Measurements from ENCODE around the gene PRELID1.

DNA sequence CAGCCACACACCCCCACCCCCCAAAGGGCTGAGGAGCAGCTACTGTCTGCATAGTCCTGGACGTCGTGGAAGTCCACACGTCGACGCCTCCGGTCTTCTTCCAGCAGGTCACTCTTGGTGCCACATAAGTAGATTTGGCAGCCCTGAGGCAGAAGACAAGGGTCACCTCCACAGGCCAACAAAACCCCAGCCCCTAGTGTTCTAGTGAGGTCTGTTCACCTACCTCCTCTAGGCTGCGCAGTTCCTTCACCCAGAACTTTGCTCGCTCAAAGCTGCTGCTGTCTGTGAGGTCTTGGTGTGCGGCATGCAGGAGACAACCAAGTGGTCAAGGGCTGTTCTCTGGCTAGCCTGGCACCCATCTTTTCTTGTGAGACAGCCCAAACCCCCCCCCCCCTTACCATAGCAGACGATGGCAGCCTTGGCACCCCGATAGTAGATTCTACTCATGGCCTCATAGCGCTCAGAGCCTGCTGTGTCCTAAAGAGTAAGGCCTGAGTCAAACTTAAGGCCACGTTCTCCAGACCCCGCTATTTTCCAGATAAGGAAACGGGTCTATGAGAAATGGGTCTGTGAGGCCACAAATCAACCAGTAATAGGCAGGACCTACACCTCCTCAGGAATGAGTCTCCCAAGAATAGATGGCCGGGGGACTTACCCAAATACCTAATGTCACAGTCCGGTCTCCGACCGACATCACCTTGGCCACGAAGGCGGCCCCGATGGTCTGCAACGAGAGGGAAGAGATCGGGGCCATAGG lies 1.1 kb upstream of the PRELID1 start:
- TF ChIP-seq, protein P1, sequence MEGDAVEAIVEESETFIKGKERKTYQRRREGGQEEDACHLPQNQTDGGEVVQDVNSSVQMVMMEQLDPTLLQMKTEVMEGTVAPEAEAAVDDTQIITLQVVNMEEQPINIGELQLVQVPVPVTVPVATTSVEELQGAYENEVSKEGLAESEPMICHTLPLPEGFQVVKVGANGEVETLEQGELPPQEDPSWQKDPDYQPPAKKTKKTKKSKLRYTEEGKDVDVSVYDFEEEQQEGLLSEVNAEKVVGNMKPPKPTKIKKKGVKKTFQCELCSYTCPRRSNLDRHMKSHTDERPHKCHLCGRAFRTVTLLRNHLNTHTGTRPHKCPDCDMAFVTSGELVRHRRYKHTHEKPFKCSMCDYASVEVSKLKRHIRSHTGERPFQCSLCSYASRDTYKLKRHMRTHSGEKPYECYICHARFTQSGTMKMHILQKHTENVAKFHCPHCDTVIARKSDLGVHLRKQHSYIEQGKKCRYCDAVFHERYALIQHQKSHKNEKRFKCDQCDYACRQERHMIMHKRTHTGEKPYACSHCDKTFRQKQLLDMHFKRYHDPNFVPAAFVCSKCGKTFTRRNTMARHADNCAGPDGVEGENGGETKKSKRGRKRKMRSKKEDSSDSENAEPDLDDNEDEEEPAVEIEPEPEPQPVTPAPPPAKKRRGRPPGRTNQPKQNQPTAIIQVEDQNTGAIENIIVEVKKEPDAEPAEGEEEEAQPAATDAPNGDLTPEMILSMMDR (IDR thresholded peaks at IDR 0.05; ENCODE audit: extremely low read depth in 1 of 2, insufficient read depth in 1 of 2, low read depth in 1 of 2, low read length in 2 of 2): no peak
- TF ChIP-seq POLR2A (IDR thresholded peaks at IDR 0.05; ENCODE audit: low read depth, low read length): no peak
- no peak for TF ChIP-seq EZH2 (IDR thresholded peaks at IDR 0.05; ENCODE audit: borderline replicate concordance, low read depth, low read length, severe bottlenecking)
- no peak for TF ChIP-seq MAX (IDR thresholded peaks at IDR 0.05; ENCODE audit: insufficient read depth, insufficient read length)
- TF ChIP-seq POLR2AphosphoS5 (IDR thresholded peaks at IDR 0.05; ENCODE audit: insufficient read depth, low read depth, low read length): no peak
